ENCODE data around the gene SPATA6.

DNA sequence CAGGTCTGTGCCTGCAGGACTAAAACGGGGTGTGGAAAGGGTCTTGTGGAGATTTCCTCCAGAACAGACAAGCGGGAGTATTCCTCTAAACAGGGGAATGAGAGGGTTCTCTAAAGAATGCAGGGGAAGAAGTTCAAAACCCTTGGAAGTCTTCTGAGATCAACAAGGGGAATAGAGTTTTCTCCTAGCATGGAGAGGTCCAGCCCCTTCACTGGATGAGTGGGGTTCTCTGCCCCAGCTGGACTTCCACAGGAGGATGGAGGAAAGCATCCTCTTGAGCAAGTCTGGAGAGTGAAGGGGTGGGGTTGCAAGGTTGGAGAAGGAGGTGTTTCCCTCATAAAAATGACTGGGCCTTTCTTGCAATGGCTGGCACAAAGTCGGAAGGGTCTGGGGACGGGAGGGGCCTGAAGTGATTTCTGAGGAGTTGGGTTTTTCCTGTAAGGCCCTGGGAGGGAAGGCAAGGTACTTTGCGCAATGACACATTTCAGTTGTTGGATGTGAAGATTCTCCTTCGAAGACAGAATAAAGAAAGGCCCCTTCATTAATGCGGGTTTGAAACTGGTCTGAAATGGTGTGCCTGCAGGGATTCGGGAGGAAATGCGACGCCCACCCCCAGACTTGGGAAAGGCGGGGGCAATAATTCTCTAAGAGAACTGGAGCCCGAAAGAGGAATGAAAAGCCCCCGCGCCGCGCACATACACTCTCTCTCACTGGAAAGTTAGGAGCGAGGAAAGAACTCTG is 884 bp downstream of the SPATA6 start:
- TF ChIP-seq RXRA (IDR thresholded peaks at IDR 0.05; ENCODE audit: insufficient read depth, low read depth, low read length) (no peak), POLR2A (IDR thresholded peaks at IDR 0.05; ENCODE audit: control extremely low read depth in 1 of 2, low read depth in 2 of 2, low read length in 2 of 2) (no peak; a peak in 1 of 3 replicates), HDAC2 (IDR thresholded peaks at IDR 0.05; ENCODE audit: borderline replicate concordance in 1 of 2, low read depth in 2 of 2, low read length in 2 of 2) (no peak), CHD1 (IDR thresholded peaks at IDR 0.05; ENCODE audit: low read depth, low read length) (no peak), CBX5 (IDR thresholded peaks at IDR 0.05; ENCODE audit: low read depth, low read length) (no peak), YY1 (IDR thresholded peaks at IDR 0.05; ENCODE audit: low read depth, low read length) (no peak), TAF1 (IDR thresholded peaks at IDR 0.05; ENCODE audit: low read depth, low read length) (no peak), EP300 (IDR thresholded peaks at IDR 0.05; ENCODE audit: borderline replicate concordance in 1 of 2, low read depth in 2 of 2, low read length in 2 of 2) (no peak), SRF (IDR thresholded peaks at IDR 0.05; ENCODE audit: low read depth, low read length) (no peak), KDM1A (IDR thresholded peaks at IDR 0.05; ENCODE audit: borderline replicate concordance, low read length) (no peak), RAD21 (IDR thresholded peaks at IDR 0.05 in 1 of 2, conservative IDR thresholded peaks at IDR 0.05 in 1 of 2; ENCODE audit: low read depth in 2 of 2, low read length in 2 of 2) (no peak), ZNF274 (IDR thresholded peaks at IDR 0.05; ENCODE audit: borderline replicate concordance, extremely low read depth, low read length) (no peak)
- TF ChIP-seq, protein P1, sequence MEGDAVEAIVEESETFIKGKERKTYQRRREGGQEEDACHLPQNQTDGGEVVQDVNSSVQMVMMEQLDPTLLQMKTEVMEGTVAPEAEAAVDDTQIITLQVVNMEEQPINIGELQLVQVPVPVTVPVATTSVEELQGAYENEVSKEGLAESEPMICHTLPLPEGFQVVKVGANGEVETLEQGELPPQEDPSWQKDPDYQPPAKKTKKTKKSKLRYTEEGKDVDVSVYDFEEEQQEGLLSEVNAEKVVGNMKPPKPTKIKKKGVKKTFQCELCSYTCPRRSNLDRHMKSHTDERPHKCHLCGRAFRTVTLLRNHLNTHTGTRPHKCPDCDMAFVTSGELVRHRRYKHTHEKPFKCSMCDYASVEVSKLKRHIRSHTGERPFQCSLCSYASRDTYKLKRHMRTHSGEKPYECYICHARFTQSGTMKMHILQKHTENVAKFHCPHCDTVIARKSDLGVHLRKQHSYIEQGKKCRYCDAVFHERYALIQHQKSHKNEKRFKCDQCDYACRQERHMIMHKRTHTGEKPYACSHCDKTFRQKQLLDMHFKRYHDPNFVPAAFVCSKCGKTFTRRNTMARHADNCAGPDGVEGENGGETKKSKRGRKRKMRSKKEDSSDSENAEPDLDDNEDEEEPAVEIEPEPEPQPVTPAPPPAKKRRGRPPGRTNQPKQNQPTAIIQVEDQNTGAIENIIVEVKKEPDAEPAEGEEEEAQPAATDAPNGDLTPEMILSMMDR (IDR thresholded peaks at IDR 0.05; ENCODE audit: control extremely low read depth in 1 of 3, insufficient read depth in 1 of 3, low read depth in 1 of 3, low read length in 3 of 3) = no peak

Measured in H1 (cell line).